HCT116 (cell line): ENCODE measurements around the gene EGFL7. TPM values are rescaled to one million over a fixed set of nuclear protein-coding genes. Genes with fewer than 3 reads are reported as not detected.

Experiments
- ATAC-seq: fragments of 200-7000 bp; cut with Tn5 transposase; 2 replicates; pipeline ENCODE4 v1.9.1; 2020; ENCODE audit warnings: mild to moderate bottlenecking, moderate library complexity
- BruUV-seq: library from RNA; stranded (reverse); fragments of 400-500 nt; replicated peaks from 2 replicates; lab custom pipeline; 2021; lab: Mats Ljungman, UMichigan
- CTCF ChIA-PET: fragments of 300-600 bp; sonication (Branson Sonifier 250); formaldehyde crosslinking; loops from one replicate; lab custom pipeline; 2021; ENCODE audit warnings: antibody characterized with exemption; lab: Charles Lee
- POLR2A ChIA-PET: fragments of 300-600, 350-600 bp; sonication (Branson Sonifier 250); formaldehyde crosslinking; loops from one replicate; lab custom pipeline; 2021; ENCODE audit warnings: antibody characterized with exemption; lab: Charles Lee
- RAD21 ChIA-PET, 2 experiments: fragments of 300-600 bp; sonication (Branson Sonifier 250); formaldehyde crosslinking; loops; one replicate each; lab custom pipeline; 2023; ENCODE audit warnings: low total read pairs in 2 of 2; ENCODE audit not compliant: uncharacterized antibody in 2 of 2, unreplicated experiment in 2 of 2, low non-redundant PET in 1 of 2; lab: Charles Lee
- DNase-seq: peaks from one replicate; pipeline ENCODE4 v3.0.0-alpha.2; 2010; ENCODE audit warnings: low read depth, low spot score
- H2AFZ ChIP-seq: fragments of 200-600 bp; shearing (Covaris generic), sonication (generic); 2 replicates; pipeline ENCODE4 v1.6.1; 2017; ENCODE audit warnings: low read depth, mixed run types, mixed read lengths, antibody characterized with exemption, low read length; ENCODE audit not compliant: poor library complexity, severe bottlenecking
- H3K27ac ChIP-seq: 2 replicates; pipeline ENCODE4 v1.5.1; 2012; ENCODE audit warnings: low read depth, low read length
- H3K27me3 ChIP-seq: fragments of 200-600 bp; sonication (generic); 2 replicates; pipeline ENCODE4 v1.6.1; 2016; ENCODE audit warnings: mixed run types, low read length, mixed read lengths; ENCODE audit not compliant: insufficient read depth
- H3K36me3 ChIP-seq, 2 experiments: fragments of 200-500 bp in 1 of 2; fragments of 200-600 bp in 1 of 2; sonication (Bioruptor generic) in 1 of 2; sonication (generic) in 1 of 2; 2 replicates each; pipeline versions ENCODE4 v1.5.1 to v1.6.1; 2014 to 2016; ENCODE audit warnings: low read length in 2 of 2, inconsistent platforms in 1 of 2, mixed read lengths in 1 of 2, mixed run types in 1 of 2; ENCODE audit not compliant: insufficient read depth in 2 of 2, control insufficient read depth in 1 of 2
- H3K4me1 ChIP-seq, 2 experiments: fragments of 200-600 bp in 1 of 2; sonication (generic) in 1 of 2; 2 replicates each; pipeline versions ENCODE4 v1.5.1 to v1.6.1; 2012 to 2017; ENCODE audit warnings: low read length in 2 of 2, inconsistent platforms in 1 of 2, mild to moderate bottlenecking in 1 of 2, mixed read lengths in 1 of 2, mixed run types in 1 of 2, moderate library complexity in 1 of 2; ENCODE audit not compliant: insufficient read depth in 2 of 2, control insufficient read depth in 1 of 2
- H3K4me2 ChIP-seq: fragments of 200-600 bp; sonication (generic); 2 replicates; pipeline ENCODE4 v1.6.1; 2017; ENCODE audit warnings: mixed run types, low read length, mixed read lengths
- H3K4me3 ChIP-seq, 2 experiments: fragments of 200-600 bp in 1 of 2; sonication (generic) in 1 of 2; replicated peaks in 1 of 2; 2 replicates each; pipeline ENCODE4 v1.5.1; 2011 to 2016; ENCODE audit warnings: low read length in 2 of 2, control low read depth in 1 of 2, low read depth in 1 of 2, mild to moderate bottlenecking in 1 of 2, mixed read lengths in 1 of 2, mixed run types in 1 of 2
- H3K79me2 ChIP-seq: fragments of 200-600 bp; sonication (generic); 2 replicates; pipeline ENCODE4 v1.6.1; 2017; ENCODE audit warnings: mild to moderate bottlenecking, mixed run types, low read length, moderate library complexity, mixed read lengths; ENCODE audit not compliant: insufficient read depth
- H3K9ac ChIP-seq: fragments of 200-600 bp; sonication (generic); 2 replicates; pipeline ENCODE4 v1.6.1; 2016; ENCODE audit warnings: low read length, mixed read lengths
- H3K9me2 ChIP-seq: fragments of 200-600 bp; sonication (generic), shearing (Covaris generic); 2 replicates; pipeline ENCODE4 v1.6.1; 2017; ENCODE audit warnings: mixed run types, mild to moderate bottlenecking, moderate library complexity; ENCODE audit not compliant: insufficient read depth
- H3K9me3 ChIP-seq, 2 experiments: fragments of 200-500 bp in 1 of 2; fragments of 200-600 bp in 1 of 2; sonication (Bioruptor generic) in 1 of 2; sonication (generic) in 1 of 2; 2 replicates each; pipeline ENCODE4 v1.6.1; 2014 to 2017; ENCODE audit warnings: low read length in 2 of 2, mixed read lengths in 2 of 2, inconsistent platforms in 1 of 2, low read depth in 1 of 2, mild to moderate bottlenecking in 1 of 2, mixed run types in 1 of 2, moderate library complexity in 1 of 2; ENCODE audit not compliant: control insufficient read depth in 1 of 2, insufficient read depth in 1 of 2
- H4K20me1 ChIP-seq: fragments of 200-600 bp; sonication (generic), shearing (Covaris generic); 2 replicates; pipeline ENCODE4 v1.6.1; 2017; ENCODE audit warnings: mixed run types, mild to moderate bottlenecking, moderate library complexity; ENCODE audit not compliant: insufficient read depth
- CTCF ChIP-seq, 3 experiments: fragments of 200-600 bp in 1 of 3; sonication (generic) in 1 of 3; IDR thresholded peaks in 2 of 3; conservative IDR thresholded peaks in 1 of 3; 2 replicates each; pipeline ENCODE4 v1.5.1; 2012 to 2017; ENCODE audit warnings: low read depth in 2 of 3, low read length in 2 of 3, antibody characterized with exemption in 1 of 3, borderline replicate concordance in 1 of 3, control low read depth in 1 of 3, mild to moderate bottlenecking in 1 of 3, mixed read lengths in 1 of 3, mixed run types in 1 of 3, moderate library complexity in 1 of 3; ENCODE audit not compliant: insufficient read depth in 1 of 3
- EZH2phosphoT487 ChIP-seq: fragments of 200-600 bp; IDR thresholded peaks from 2 replicates; pipeline ENCODE4 v1.6.1; 2018; ENCODE audit warnings: antibody characterized with exemption, borderline replicate concordance
- POLR2AphosphoS5 ChIP-seq: IDR thresholded peaks from 2 replicates; pipeline ENCODE4 v1.6.1; 2011; ENCODE audit warnings: mild to moderate bottlenecking, low read depth, low read length, moderate library complexity
- RAD21 ChIP-seq: IDR thresholded peaks from 2 replicates; pipeline ENCODE4 v1.6.1; 2012; ENCODE audit warnings: low read depth, mild to moderate bottlenecking
- SP1 ChIP-seq: IDR thresholded peaks from 2 replicates; pipeline ENCODE4 v1.6.1; 2012; ENCODE audit warnings: low read depth
- TCF7L2 ChIP-seq: IDR thresholded peaks from 2 replicates; pipeline ENCODE4 v1.7.0; 2011; ENCODE audit warnings: borderline replicate concordance, inconsistent platforms; ENCODE audit not compliant: insufficient read depth, insufficient read length; ENCODE audit errors: extremely low read depth
- YY1 ChIP-seq: IDR thresholded peaks from 2 replicates; pipeline ENCODE4 v1.6.1; 2011; ENCODE audit warnings: low read length, low read depth, moderate library complexity, mild to moderate bottlenecking; ENCODE audit not compliant: insufficient replicate concordance; ENCODE audit errors: extremely low read depth
- ZNF274 ChIP-seq: fragments of 200-500 bp; sonication (Bioruptor generic); IDR thresholded peaks from 2 replicates; pipeline ENCODE4 v1.6.1; 2014; ENCODE audit warnings: mild to moderate bottlenecking, low read depth, low read length, inconsistent platforms
- intact Hi-C: fragments of 100-400 bp; cut with micrococcal nuclease; formaldehyde crosslinking; loops from 2 replicates; pipeline ENCODE4 v1.10.0; 2022
- total RNA-seq: library from RNA; stranded (reverse); gene quantifications from one replicate; pipeline ENCODE4 v1.2.1, GENCODE V29; 2021; ENCODE audit not compliant: unreplicated experiment

The EGFL7 gene
- total RNA-seq, 1 experiment from 2014 or later, result 82.0 TPM

- no peaks in the 10 kb centered on the region for H3K36me3 ChIP-seq
- intact Hi-C loops, result no loop called here
- H3K4me2 ChIP-seq, result no peak overlapping the region
- H3K9ac ChIP-seq, result no peak overlapping the region
- no peaks in the 10 kb centered on the region for H3K9me3 ChIP-seq
- CTCF ChIA-PET, result no interaction called here
- no TSS peak for BruUV-seq
- H2AFZ ChIP-seq, result no peak overlapping the region
- H3K27ac ChIP-seq, result no peak overlapping the region
- H3K79me2 ChIP-seq, result no peaks in the 10 kb centered on the region
- no peak for DNase-seq
- H3K4me1 ChIP-seq, result peaks cover 0 to 10% of the 10 kb centered on the region in 2 experiments; a peak in 3 of 4 replicates
- TF ChIP-seq EZH2phosphoT487 (no peak), POLR2AphosphoS5 (no peak), SP1 (no peak), YY1 (no peak), TCF7L2 (no peak)
- POLR2A ChIA-PET, result no interaction called here
- RAD21 ChIA-PET, result no interaction called here
- H3K9me2 ChIP-seq, result no peaks in the 10 kb centered on the region
- no peaks in the 10 kb centered on the region for H4K20me1 ChIP-seq
- no peak for ATAC-seq
- H3K27me3 ChIP-seq, result no peaks in the 10 kb centered on the region
- H3K4me3 ChIP-seq, result no peak overlapping the region
Observed at GRCh38 chr9:136614372-136614922, 48.3 kb upstream of the EGFL7 start.

GRCh38 chr9:136614967-136615623 is 47.6 kb upstream of the EGFL7 start:
- CTCF ChIA-PET, result no interaction called here
- peaks cover 0 to 10% of the 10 kb centered on the region in 2 experiments; a peak in 3 of 4 replicates for H3K4me1 ChIP-seq
- H4K20me1 ChIP-seq, result no peaks in the 10 kb centered on the region
- no peaks in the 10 kb centered on the region for H3K9me2 ChIP-seq
- H3K4me3 ChIP-seq, result no peak overlapping the region
- no peaks in the 10 kb centered on the region for H3K79me2 ChIP-seq
- POLR2A ChIA-PET, result no interaction called here
- no peak overlapping the region for H2AFZ ChIP-seq
- DNase-seq, result peak; percentile 16
- intact Hi-C loops, result no loop called here
- no peaks in the 10 kb centered on the region for H3K27me3 ChIP-seq
- peak; percentile 62 for TF ChIP-seq RAD21
- peak; percentile 9 to 33 (median 12); a peak in 2 of 6 replicates for TF ChIP-seq CTCF (IDR thresholded peaks at IDR 0.05 in 2 of 3, conservative IDR thresholded peaks at IDR 0.05 in 1 of 3; ENCODE audit: borderline replicate concordance in 1 of 3, insufficient read depth in 1 of 3, low read depth in 2 of 3, low read length in 2 of 3)
- no peak for TF ChIP-seq EZH2phosphoT487
- no peak for TF ChIP-seq YY1
- TF ChIP-seq ZNF274, result no peak
- no peak for TF ChIP-seq SP1
- TF ChIP-seq, all 23 proteins: peak for 2
- H3K9ac ChIP-seq, result no peak overlapping the region
- no peaks in the 10 kb centered on the region for H3K36me3 ChIP-seq
- ATAC-seq, result peak; percentile 84
- BruUV-seq, result no TSS peak
- no peak overlapping the region for H3K27ac ChIP-seq
- H3K4me2 ChIP-seq, result peak overlapping the region; percentile 41
- H3K9me3 ChIP-seq, result no peaks in the 10 kb centered on the region
- RAD21 ChIA-PET, result no interaction called here
